Fibroblast of gingiva (primary cell): Measurements from ENCODE around the gene GJC2.

ENCODE experiments used
- DNase-seq: peaks from one replicate; pipeline ENCODE4 v3.0.0-alpha.2; 2011; ENCODE audit warnings: low read depth

The GJC2 gene

GRCh38 chr1:228145463-228146416 lies 4.0 kb upstream of the GJC2 start:
- DNase-seq, result no peak

GRCh38 chr1:228146417-228147150 lies 3.1 kb upstream of the GJC2 start:
- DNase-seq, result no peak

GRCh38 chr1:228147151-228147693 lies 2.5 kb upstream of the GJC2 start:
- DNase-seq, result no peak

- DNase-seq, result no peak
Measured at GRCh38 chr1:228147768-228148167, 2.0 kb upstream of the GJC2 start.

- no peak for DNase-seq
Measured at GRCh38 chr1:228148196-228148861, 1.4 kb upstream of the GJC2 start.

GRCh38 chr1:228148935-228149405 lies 760 bp upstream of the GJC2 start:
- no peak for DNase-seq

- DNase-seq, result no peak
Measured at GRCh38 chr1:228150120-228150460, 360 bp downstream of the GJC2 start.

- peak; percentile 74 for DNase-seq
Measured at GRCh38 chr1:228150461-228151179, 890 bp downstream of the GJC2 start.

GRCh38 chr1:228151180-228151925 lies 1.6 kb downstream of the GJC2 start:
- no peak for DNase-seq

- DNase-seq, result no peak
Measured at GRCh38 chr1:228152097-228152917, 2.6 kb downstream of the GJC2 start.

GRCh38 chr1:228152918-228153258 lies 3.2 kb downstream of the GJC2 start:
- no peak for DNase-seq

GRCh38 chr1:228154021-228154669 lies 4.4 kb downstream of the GJC2 start:
- DNase-seq, result no peak

- no peak for DNase-seq
Measured at GRCh38 chr1:228154670-228155571, 5.2 kb downstream of the GJC2 start.

- DNase-seq, result no peak
Measured at GRCh38 chr1:228155596-228156514, 6.1 kb downstream of the GJC2 start.

GRCh38 chr1:228156515-228156881 lies 6.8 kb downstream of the GJC2 start:
- DNase-seq, result no peak

GRCh38 chr1:228156941-228157728 lies 7.4 kb downstream of the GJC2 start:
- no peak for DNase-seq

- no peak for DNase-seq
Measured at GRCh38 chr1:228157729-228158126, 8.0 kb downstream of the GJC2 start.
